OCI-LY1 (cell line): Measurements from ENCODE around the gene PDE6D.

ENCODE experiments used
- CTCF ChIP-seq: fragments of 200-600 bp; sonication (generic), shearing (Covaris generic); IDR thresholded peaks from 2 replicates; pipeline ENCODE4 v1.5.1; 2017; ENCODE audit warnings: mild to moderate bottlenecking, antibody characterized with exemption, low read length, moderate library complexity, mixed read lengths
- EZH2 ChIP-seq: fragments of 200-600 bp; sonication (generic), shearing (Covaris generic); IDR thresholded peaks from 2 replicates; pipeline ENCODE4 v1.8.0; 2017; ENCODE audit warnings: borderline replicate concordance, mixed run types, mild to moderate bottlenecking, antibody characterized with exemption, low read length, moderate library complexity, mixed read lengths

- no peak for TF ChIP-seq CTCF
- TF ChIP-seq EZH2 = no peak
Observed at GRCh38 chr2:231785413-231785812, 4.3 kb upstream of the PDE6D start.
